Gastrocnemius medialis (tissue), 4 donors: ENCODE results near the gene CREBRF. TPM values are rescaled to one million over a fixed set of nuclear protein-coding genes. Genes with fewer than 3 reads are reported as not detected.

ENCODE experiments used
- ATAC-seq, 2 donors: fragments of 150-250 bp; one replicate each; pipeline ENCODE4 v1.9.1; 2016
- DNase-seq, 2 donors: peaks; one replicate each; pipeline ENCODE4 v3.0.0-alpha.2; 2019
- H3K27ac ChIP-seq, 4 donors: fragments of 200-600 bp; sonication (generic); 1 replicate in 1 of 4; 2 replicates in 3 of 4; pipeline ENCODE4 v1.5.1; 2016 to 2018; ENCODE audit warnings: mild to moderate bottlenecking in 2 of 4, moderate library complexity in 1 of 4
- H3K27me3 ChIP-seq, 3 donors: fragments of 200-600 bp; sonication (generic) in 2 of 3; 1 replicate in 1 of 3; 2 replicates in 2 of 3; pipeline versions ENCODE4 v1.5.1 to v1.6.0; 2016 to 2019; ENCODE audit warnings: mild to moderate bottlenecking in 1 of 3, moderate library complexity in 1 of 3
- H3K36me3 ChIP-seq, 2 donors: fragments of 200-600 bp; sonication (generic) in 1 of 2; one replicate each; pipeline ENCODE4 v1.5.1; 2017 to 2018
- H3K4me1 ChIP-seq, 2 donors: fragments of 200-600 bp; sonication (generic) in 1 of 2; one replicate each; pipeline ENCODE4 v1.5.1; 2016 to 2017; ENCODE audit warnings: mild to moderate bottlenecking in 2 of 2
- H3K4me3 ChIP-seq, 4 donors: fragments of 200-600 bp; sonication (generic) in 3 of 4; 1 replicate in 1 of 4; 2 replicates in 3 of 4; pipeline ENCODE4 v1.5.1; 2016 to 2019; ENCODE audit warnings: mild to moderate bottlenecking in 2 of 4
- H3K9me3 ChIP-seq, 3 donors: fragments of 200-600 bp; sonication (generic) in 2 of 3; 1 replicate in 1 of 3; 2 replicates in 2 of 3; pipeline ENCODE4 v1.5.1; 2016 to 2019
- CTCF ChIP-seq, 5 experiments: fragments of 450-650 bp in 3 of 5; fragments of 200-600 bp in 2 of 5; sonication (generic) in 2 of 5; IDR thresholded peaks in 4 of 5; conservative IDR thresholded peaks in 1 of 5; 1 replicate in 4 of 5; 2 replicates in 1 of 5; pipeline ENCODE4 v1.5.1; 2016 to 2019; ENCODE audit warnings: antibody characterized with exemption in 5 of 5, mild to moderate bottlenecking in 3 of 5, moderate library complexity in 3 of 5
- POLR2A ChIP-seq, 2 donors: fragments of 450-650 bp; IDR thresholded peaks; one replicate each; pipeline ENCODE4 v1.6.1; 2017; ENCODE audit warnings: antibody characterized with exemption in 2 of 2, mild to moderate bottlenecking in 2 of 2, moderate library complexity in 2 of 2
- in situ Hi-C, 4 donors: fragments of 200-750 bp; cut with MboI; loops; one replicate each; pipeline versions ENCODE4 v1.15.0 to v1.8.0; 2017; ENCODE audit warnings: low sequenced_read_pairs in 4 of 4
- intact Hi-C: fragments of 100-400 bp; cut with DNase I; formaldehyde crosslinking; loops from one replicate; pipeline ENCODE4 v1.15.1; 2023; ENCODE audit warnings: low total_unique reads
- total RNA-seq, 4 donors: library from RNA; depleted of rRNA; stranded (reverse); fragments of >200 nt; gene quantifications; one replicate each; pipeline versions ENCODE4 v1.1.0 to v1.2.3, GENCODE V29; 2016

Gene CREBRF
- total RNA-seq, 4 donors from 2014 or later = 20.3 to 35.0 (median 25.5) TPM

GRCh38 chr5:173012882-173013281 lies 43.3 kb upstream of the CREBRF start:
- Histone ChIP-seq H3K27me3 (no peaks in the 10 kb centered on the region), H3K4me1 (peaks cover 45 to 56% of the 10 kb centered on the region in 2 donors), H3K4me3 (no peak overlapping the region), H3K9me3 (no peaks in the 10 kb centered on the region), H3K27ac (peak overlapping the region in 3 of 4 donors; percentile 52 to 79 (median 72)), H3K36me3 (no peaks in the 10 kb centered on the region)
- in situ Hi-C loops (no loop called here), intact Hi-C loops (no loop called here)
- no peak for TF ChIP-seq CTCF (IDR thresholded peaks at IDR 0.05 in 4 of 5, conservative IDR thresholded peaks at IDR 0.05 in 1 of 5)
- no peak for TF ChIP-seq POLR2A (IDR thresholded peaks at IDR 0.05)
- no peak for ATAC-seq
- peak in 1 of 2 donors; percentile 35 for DNase-seq

GRCh38 chr5:173014671-173015070 lies 41.5 kb upstream of the CREBRF start:
- no peak for DNase-seq
- TF ChIP-seq POLR2A (IDR thresholded peaks at IDR 0.05) = no peak
- no peak for TF ChIP-seq CTCF (IDR thresholded peaks at IDR 0.05 in 4 of 5, conservative IDR thresholded peaks at IDR 0.05 in 1 of 5)
- H3K36me3 ChIP-seq = no peaks in the 10 kb centered on the region
- H3K4me3 ChIP-seq = no peak overlapping the region
- in situ Hi-C loops = no loop called here
- H3K9me3 ChIP-seq = no peaks in the 10 kb centered on the region
- peak overlapping the region in 2 of 4 donors; percentile 73 to 78 for H3K27ac ChIP-seq
- ATAC-seq = no peak
- intact Hi-C loops = no loop called here
- peaks cover 45 to 54% of the 10 kb centered on the region in 2 donors for H3K4me1 ChIP-seq
- no peaks in the 10 kb centered on the region for H3K27me3 ChIP-seq

GRCh38 chr5:173015192-173015591 lies 41.0 kb upstream of the CREBRF start:
- Histone ChIP-seq H3K4me1 (peaks cover 44 to 57% of the 10 kb centered on the region in 2 donors), H3K27ac (peak overlapping the region; percentile 72 to 85 (median 76))
- TF ChIP-seq POLR2A (IDR thresholded peaks at IDR 0.05) (no peak), CTCF (IDR thresholded peaks at IDR 0.05 in 4 of 5, conservative IDR thresholded peaks at IDR 0.05 in 1 of 5) (no peak)

GRCh38 chr5:173015598-173016455 lies 40.3 kb upstream of the CREBRF start:
- Histone ChIP-seq H3K9me3 (no peaks in the 10 kb centered on the region), H3K36me3 (peaks cover 0 to 6% of the 10 kb centered on the region in 2 donors), H3K4me1 (peaks cover 44 to 57% of the 10 kb centered on the region in 2 donors), H3K27me3 (no peaks in the 10 kb centered on the region), H3K4me3 (no peak overlapping the region), H3K27ac (peak overlapping the region; percentile 72 to 85 (median 76))
- intact Hi-C loops (no loop called here), in situ Hi-C loops (no loop called here)
- no peak for TF ChIP-seq CTCF (IDR thresholded peaks at IDR 0.05 in 4 of 5, conservative IDR thresholded peaks at IDR 0.05 in 1 of 5)
- TF ChIP-seq POLR2A (IDR thresholded peaks at IDR 0.05) = no peak
- no peak for DNase-seq
- ATAC-seq = no peak

More at GRCh38 chr5:173015192-173015591, 41.0 kb upstream of the CREBRF start:
- DNase-seq (no peak), ATAC-seq (no peak)
- in situ Hi-C loops (no loop called here), intact Hi-C loops (no loop called here)
- Histone ChIP-seq H3K4me3 (no peak overlapping the region), H3K36me3 (no peaks in the 10 kb centered on the region), H3K27me3 (no peaks in the 10 kb centered on the region), H3K9me3 (no peaks in the 10 kb centered on the region)
